Peyer's patch (tissue), 4 donors: ENCODE data around the gene ARPC5L. TPM values are rescaled to one million over a fixed set of nuclear protein-coding genes. Genes with fewer than 3 reads are reported as not detected.
A peak's percentile ranks its signal among the peaks of the same experiment; 100 is the strongest.
"Not testable (repeated sequence)": the region's sequence is repeated elsewhere in the genome, so short reads cannot be mapped to it uniquely, and the experiment has no call there.

Experiments
- DNase-seq, 3 donors: peaks; one replicate each; pipeline ENCODE4 v3.0.0-alpha.2; 2017 to 2019
- H3K27ac ChIP-seq, 4 donors: fragments of 200-600 bp; sonication (generic); one replicate each; pipeline ENCODE4 v1.5.1; 2016 to 2019
- H3K27me3 ChIP-seq, 2 donors: fragments of 200-600 bp; sonication (generic); one replicate each; pipeline ENCODE4 v1.5.1; 2019
- H3K36me3 ChIP-seq, 3 donors: fragments of 200-600 bp; sonication (generic); one replicate each; pipeline ENCODE4 v1.5.1; 2016 to 2019
- H3K4me1 ChIP-seq, 4 donors: fragments of 200-600 bp; sonication (generic); one replicate each; pipeline ENCODE4 v1.5.1; 2016 to 2019
- H3K4me3 ChIP-seq, 4 donors: fragments of 200-600 bp; sonication (generic); 1 replicate in 3 of 4; 2 replicates in 1 of 4; pipeline ENCODE4 v1.5.1; 2016 to 2019; ENCODE audit warnings: mild to moderate bottlenecking in 1 of 4
- H3K9me3 ChIP-seq, 4 donors: fragments of 200-600 bp; sonication (generic); one replicate each; pipeline ENCODE4 v1.5.1; 2016 to 2019; ENCODE audit warnings: mild to moderate bottlenecking in 1 of 4
- POLR2A ChIP-seq, 2 donors: fragments of 450-650 bp; IDR thresholded peaks; one replicate each; pipeline ENCODE4 v1.5.1; 2017; ENCODE audit warnings: antibody characterized with exemption in 2 of 2, mild to moderate bottlenecking in 2 of 2, moderate library complexity in 2 of 2
- total RNA-seq, 4 donors: library from RNA; depleted of rRNA; stranded (reverse); fragments of >200 nt; gene quantifications; one replicate each; pipeline ENCODE4 v1.1.0, GENCODE V29; 2016
- TF ChIP-seq, protein P1 (sequence below), 6 experiments: fragments of 450-650 bp in 4 of 6; fragments of 200-600 bp in 2 of 6; sonication (generic) in 1 of 6; IDR thresholded peaks; one replicate each; pipeline ENCODE4 v1.5.1; 2017 to 2019; ENCODE audit warnings: antibody characterized with exemption in 6 of 6, mild to moderate bottlenecking in 3 of 6, moderate library complexity in 1 of 6

Gene ARPC5L
- total RNA-seq, 4 donors from 2014 or later, result 15.7 to 23.5 (median 18.0) TPM

GRCh38 chr9:124839612-124840299 lies 22.2 kb upstream of the ARPC5L start:
- no peak for TF ChIP-seq POLR2A (IDR thresholded peaks at IDR 0.05)
- TF ChIP-seq, protein P1, sequence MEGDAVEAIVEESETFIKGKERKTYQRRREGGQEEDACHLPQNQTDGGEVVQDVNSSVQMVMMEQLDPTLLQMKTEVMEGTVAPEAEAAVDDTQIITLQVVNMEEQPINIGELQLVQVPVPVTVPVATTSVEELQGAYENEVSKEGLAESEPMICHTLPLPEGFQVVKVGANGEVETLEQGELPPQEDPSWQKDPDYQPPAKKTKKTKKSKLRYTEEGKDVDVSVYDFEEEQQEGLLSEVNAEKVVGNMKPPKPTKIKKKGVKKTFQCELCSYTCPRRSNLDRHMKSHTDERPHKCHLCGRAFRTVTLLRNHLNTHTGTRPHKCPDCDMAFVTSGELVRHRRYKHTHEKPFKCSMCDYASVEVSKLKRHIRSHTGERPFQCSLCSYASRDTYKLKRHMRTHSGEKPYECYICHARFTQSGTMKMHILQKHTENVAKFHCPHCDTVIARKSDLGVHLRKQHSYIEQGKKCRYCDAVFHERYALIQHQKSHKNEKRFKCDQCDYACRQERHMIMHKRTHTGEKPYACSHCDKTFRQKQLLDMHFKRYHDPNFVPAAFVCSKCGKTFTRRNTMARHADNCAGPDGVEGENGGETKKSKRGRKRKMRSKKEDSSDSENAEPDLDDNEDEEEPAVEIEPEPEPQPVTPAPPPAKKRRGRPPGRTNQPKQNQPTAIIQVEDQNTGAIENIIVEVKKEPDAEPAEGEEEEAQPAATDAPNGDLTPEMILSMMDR (IDR thresholded peaks at IDR 0.05), result peak in 4 of 6 experiments; percentile 9 to 29 (median 21)
- Histone ChIP-seq H3K4me1 (peaks cover 0 to 8% (median 0%) of the 10 kb centered on the region in 4 donors), H3K36me3 (no peaks in the 10 kb centered on the region), H3K27ac (no peak overlapping the region), H3K9me3 (no peaks in the 10 kb centered on the region), H3K4me3 (no peak overlapping the region), H3K27me3 (no peaks in the 10 kb centered on the region)
- no peak for DNase-seq

- Histone ChIP-seq H3K27me3 (no peaks in the 10 kb centered on the region), H3K4me3 (no peak overlapping the region), H3K27ac (no peak overlapping the region), H3K4me1 (peaks cover 0 to 2% (median 0%) of the 10 kb centered on the region in 4 donors), H3K36me3 (no peaks in the 10 kb centered on the region), H3K9me3 (no peaks in the 10 kb centered on the region)
- DNase-seq, result no peak
- TF ChIP-seq POLR2A (IDR thresholded peaks at IDR 0.05), result no peak
- TF ChIP-seq, protein P1 (IDR thresholded peaks at IDR 0.05), result no peak
Measured at GRCh38 chr9:124840300-124840833, 21.6 kb upstream of the ARPC5L start.

GRCh38 chr9:124841075-124841821 lies 20.7 kb upstream of the ARPC5L start:
- H3K4me1 ChIP-seq, result no peaks in the 10 kb centered on the region
- no peak overlapping the region for H3K27ac ChIP-seq
- H3K27me3 ChIP-seq, result no peaks in the 10 kb centered on the region
- no peak for TF ChIP-seq POLR2A (IDR thresholded peaks at IDR 0.05)
- TF ChIP-seq, protein P1 (IDR thresholded peaks at IDR 0.05), result no peak
- H3K4me3 ChIP-seq, result no peak overlapping the region
- DNase-seq, result no peak
- no peaks in the 10 kb centered on the region for H3K9me3 ChIP-seq
- H3K36me3 ChIP-seq, result no peaks in the 10 kb centered on the region

- H3K4me3 ChIP-seq, result no peak overlapping the region
- no peaks in the 10 kb centered on the region for H3K27me3 ChIP-seq
- H3K9me3 ChIP-seq, result no peaks in the 10 kb centered on the region
- DNase-seq, result no peak
- TF ChIP-seq POLR2A (IDR thresholded peaks at IDR 0.05), result no peak
- TF ChIP-seq, protein P1 (IDR thresholded peaks at IDR 0.05), result no peak
- H3K36me3 ChIP-seq, result no peaks in the 10 kb centered on the region
- no peaks in the 10 kb centered on the region for H3K4me1 ChIP-seq
- H3K27ac ChIP-seq, result no peak overlapping the region
Measured at GRCh38 chr9:124843456-124844034, 18.4 kb upstream of the ARPC5L start.

GRCh38 chr9:124844291-124844690 lies 17.6 kb upstream of the ARPC5L start:
- H3K27ac ChIP-seq, result no peak overlapping the region
- H3K9me3 ChIP-seq, result no peaks in the 10 kb centered on the region
- H3K36me3 ChIP-seq, result no peaks in the 10 kb centered on the region
- no peaks in the 10 kb centered on the region for H3K27me3 ChIP-seq
- no peak for TF ChIP-seq POLR2A (IDR thresholded peaks at IDR 0.05)
- TF ChIP-seq, protein P1 (IDR thresholded peaks at IDR 0.05), result no peak
- no peaks in the 10 kb centered on the region for H3K4me1 ChIP-seq
- H3K4me3 ChIP-seq, result no peak overlapping the region
- no peak for DNase-seq

DNA sequence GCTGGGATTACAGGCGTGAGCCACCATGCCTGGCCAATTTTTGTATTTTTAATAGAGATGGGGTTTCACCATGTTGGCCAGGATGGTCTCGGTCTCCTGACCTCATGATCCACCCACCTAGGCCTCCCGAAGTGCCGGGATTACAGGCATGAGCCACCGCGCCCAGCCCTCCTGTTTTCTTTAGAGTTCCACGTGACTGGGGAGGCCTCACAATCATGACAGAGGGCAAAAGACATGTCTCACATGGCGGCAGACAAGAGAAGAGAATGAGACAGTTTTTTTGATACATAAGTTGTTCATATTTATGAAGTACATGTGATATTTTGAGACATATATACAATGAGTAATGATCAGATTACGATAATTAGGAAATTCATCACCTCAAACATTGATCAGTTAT lies 15.5 kb upstream of the ARPC5L start:
- H3K36me3 ChIP-seq, H3K9me3 ChIP-seq, DNase-seq, H3K4me3 ChIP-seq, H3K4me1 ChIP-seq, H3K27ac ChIP-seq, H3K27me3 ChIP-seq: not testable (repeated sequence)
